ENCODE data around the gene RBM15B. TPM values are rescaled to one million over a fixed set of nuclear protein-coding genes. Genes with fewer than 3 reads are reported as not detected.
A peak's percentile ranks its signal among the peaks of the same experiment; 100 is the strongest.

RBM15B gene
- total RNA-seq, 4 donors from 2014 or later, result 24.8 to 42.6 (median 39.5) TPM

DNA sequence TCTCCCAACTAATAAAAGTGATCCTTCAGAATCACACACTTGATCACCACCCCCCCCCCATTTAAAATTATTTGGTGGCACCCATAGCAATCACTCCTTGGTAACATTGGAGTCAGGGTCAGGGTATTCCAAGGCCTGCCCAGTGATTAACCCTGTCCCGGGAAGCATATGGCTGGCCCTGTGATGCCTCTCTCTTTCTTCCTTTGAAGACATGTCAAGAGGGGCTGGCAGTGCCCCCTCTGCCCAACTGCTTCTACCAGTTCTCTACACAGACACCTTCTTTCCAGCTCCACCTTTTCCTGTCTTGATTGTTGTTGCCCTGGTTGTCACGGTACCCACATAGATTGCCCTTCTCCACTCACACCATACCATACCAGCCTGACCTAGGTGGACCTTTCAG, 36.9 kb upstream of the RBM15B start:
- DNase-seq (ENCODE audit: low spot score in 2 of 2), result peak in 1 of 2 donors; percentile 69
- intact Hi-C loops (cut with DNase I; ENCODE audit: low total_unique reads), result no loop called here
- no peak for TF ChIP-seq POLR2A (IDR thresholded peaks at IDR 0.05)
- TF ChIP-seq, protein P1, sequence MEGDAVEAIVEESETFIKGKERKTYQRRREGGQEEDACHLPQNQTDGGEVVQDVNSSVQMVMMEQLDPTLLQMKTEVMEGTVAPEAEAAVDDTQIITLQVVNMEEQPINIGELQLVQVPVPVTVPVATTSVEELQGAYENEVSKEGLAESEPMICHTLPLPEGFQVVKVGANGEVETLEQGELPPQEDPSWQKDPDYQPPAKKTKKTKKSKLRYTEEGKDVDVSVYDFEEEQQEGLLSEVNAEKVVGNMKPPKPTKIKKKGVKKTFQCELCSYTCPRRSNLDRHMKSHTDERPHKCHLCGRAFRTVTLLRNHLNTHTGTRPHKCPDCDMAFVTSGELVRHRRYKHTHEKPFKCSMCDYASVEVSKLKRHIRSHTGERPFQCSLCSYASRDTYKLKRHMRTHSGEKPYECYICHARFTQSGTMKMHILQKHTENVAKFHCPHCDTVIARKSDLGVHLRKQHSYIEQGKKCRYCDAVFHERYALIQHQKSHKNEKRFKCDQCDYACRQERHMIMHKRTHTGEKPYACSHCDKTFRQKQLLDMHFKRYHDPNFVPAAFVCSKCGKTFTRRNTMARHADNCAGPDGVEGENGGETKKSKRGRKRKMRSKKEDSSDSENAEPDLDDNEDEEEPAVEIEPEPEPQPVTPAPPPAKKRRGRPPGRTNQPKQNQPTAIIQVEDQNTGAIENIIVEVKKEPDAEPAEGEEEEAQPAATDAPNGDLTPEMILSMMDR (IDR thresholded peaks at IDR 0.05), result no peak
- no peak overlapping the region for H3K4me3 ChIP-seq (ENCODE audit: low read depth, poor library complexity, severe bottlenecking)
- 88% methylated on average over 2 of the region's 2 CpGs for WGBS, 2 donors

GRCh38 chr3:51354731-51355615, 36.1 kb upstream of the RBM15B start:
- TF ChIP-seq, protein P1 (IDR thresholded peaks at IDR 0.05), result no peak
- TF ChIP-seq POLR2A (IDR thresholded peaks at IDR 0.05), result no peak
- intact Hi-C loops (cut with DNase I; ENCODE audit: low total_unique reads), result loop anchor here (5.0 kb wide), 1 partner anchor 263 kb away; no protein-coding TSS in a partner anchor
- H3K4me3 ChIP-seq (ENCODE audit: low read depth, poor library complexity, severe bottlenecking), result no peak overlapping the region
- WGBS, 2 donors, result 79 to 89% methylated on average over 9 of the region's 9 CpGs
- peak in 1 of 2 donors; percentile 75 for DNase-seq (ENCODE audit: low spot score in 2 of 2)

- DNase-seq (ENCODE audit: low spot score in 2 of 2), result peak in 1 of 2 donors; percentile 58
- 51 to 63% methylated on average over 8 of the region's 8 CpGs for WGBS, 2 donors
- TF ChIP-seq, protein P1 (IDR thresholded peaks at IDR 0.05), result no peak
- no peak for TF ChIP-seq POLR2A (IDR thresholded peaks at IDR 0.05)
- intact Hi-C loops (cut with DNase I; ENCODE audit: low total_unique reads), result loop anchor here (5.0 kb wide), 1 partner anchor 264 kb away; no protein-coding TSS in a partner anchor
- H3K4me3 ChIP-seq (ENCODE audit: low read depth, poor library complexity, severe bottlenecking), result no peak overlapping the region
Measured at GRCh38 chr3:51355891-51356578, 35.0 kb upstream of the RBM15B start.

GRCh38 chr3:51357856-51358255, 33.2 kb upstream of the RBM15B start:
- no peak overlapping the region for H3K4me3 ChIP-seq (ENCODE audit: low read depth, poor library complexity, severe bottlenecking)
- WGBS, 2 donors, result 57 to 67% methylated on average over 4 of the region's 4 CpGs
- intact Hi-C loops (cut with DNase I; ENCODE audit: low total_unique reads), result loop anchor here (5.0 kb wide), 1 partner anchor 266 kb away; no protein-coding TSS in a partner anchor
- peak in 1 of 2 donors; percentile 46 for DNase-seq (ENCODE audit: low spot score in 2 of 2)
- no peak for TF ChIP-seq POLR2A (IDR thresholded peaks at IDR 0.05)
- TF ChIP-seq, protein P1 (IDR thresholded peaks at IDR 0.05), result no peak

- 67 to 77% methylated on average over 3 of the region's 3 CpGs for WGBS, 2 donors
- DNase-seq (ENCODE audit: low spot score in 2 of 2), result peak in 1 of 2 donors; percentile 74
- intact Hi-C loops (cut with DNase I; ENCODE audit: low total_unique reads), result loop anchor here (5.0 kb wide), 1 partner anchor 267 kb away; no protein-coding TSS in a partner anchor
- H3K4me3 ChIP-seq (ENCODE audit: low read depth, poor library complexity, severe bottlenecking), result no peak overlapping the region
- no peak for TF ChIP-seq POLR2A (IDR thresholded peaks at IDR 0.05)
- TF ChIP-seq, protein P1 (IDR thresholded peaks at IDR 0.05), result no peak
Measured at GRCh38 chr3:51358981-51359380, 32.1 kb upstream of the RBM15B start.

All from lower leg skin (tissue), 4 donors.